NCI-H82 treated with DMSO at 0.1 percent for 48 hours (cell line): Measurements from ENCODE around the gene RWDD3.

Source experiments
- DNase-seq: peaks from one replicate; lab custom pipeline; 2025; ENCODE audit not compliant: unreplicated experiment; lab: John Stamatoyannopoulos, UW

The RWDD3 gene

DNA sequence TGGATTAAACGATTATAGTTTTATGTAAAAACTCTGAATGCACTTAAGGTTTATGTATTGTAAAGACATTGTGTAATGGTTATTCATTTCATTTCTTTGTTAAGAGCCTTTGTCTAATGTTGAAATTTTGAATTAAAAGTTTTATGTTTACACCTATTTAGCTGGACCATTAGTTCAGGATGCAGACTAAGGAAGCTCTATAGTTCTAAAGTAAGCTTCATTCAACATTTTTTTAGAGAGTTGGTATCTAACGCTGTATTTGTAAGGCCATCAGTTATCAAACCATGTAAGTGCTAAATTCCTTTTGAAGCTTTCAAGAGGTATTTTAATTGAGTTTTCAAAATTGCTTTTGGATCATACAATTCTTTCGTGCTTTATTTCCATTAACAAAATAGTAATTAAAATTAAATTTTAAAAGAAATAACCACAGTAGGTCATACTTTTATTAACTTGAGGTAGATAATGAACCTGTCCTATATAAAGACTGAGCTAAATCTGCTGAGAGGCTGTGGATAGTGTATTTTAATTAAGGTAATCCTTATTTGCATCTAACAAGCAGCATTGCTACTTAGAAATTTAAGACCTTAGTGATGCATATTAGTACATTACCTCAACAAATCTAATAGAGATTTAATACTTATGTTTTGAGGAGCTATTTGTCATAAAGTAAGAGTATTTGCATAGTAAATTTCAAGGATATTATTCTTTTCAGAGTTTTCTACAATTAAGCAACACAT, 47.9 kb downstream of the RWDD3 start:
- DNase-seq, result no peak

GRCh38 chr1:95282518-95282895, 48.5 kb downstream of the RWDD3 start:
- DNase-seq, result no peak

DNA sequence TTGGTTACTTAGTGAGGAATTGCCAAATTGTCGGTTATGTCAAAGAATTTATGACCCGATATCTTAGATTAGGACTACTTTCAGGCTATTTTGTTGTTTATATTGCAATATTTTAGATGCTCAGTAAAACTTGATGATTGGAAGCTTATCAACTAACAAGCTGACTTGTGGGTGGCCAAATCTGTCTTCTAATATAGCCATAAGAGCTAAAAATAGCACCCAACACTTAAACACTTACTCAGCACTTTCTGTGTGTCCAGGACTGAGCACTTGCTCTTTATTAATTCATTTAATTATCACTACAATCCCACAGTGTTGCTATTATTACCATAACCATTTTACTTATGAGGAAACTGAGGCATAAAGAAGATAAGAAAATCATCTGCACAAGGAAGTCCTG, 50.4 kb downstream of the RWDD3 start:
- DNase-seq, result no peak

- no peak for DNase-seq
These were observed 52.5 kb downstream of the RWDD3 start for GRCh38 chr1:95286479-95286878.

DNA sequence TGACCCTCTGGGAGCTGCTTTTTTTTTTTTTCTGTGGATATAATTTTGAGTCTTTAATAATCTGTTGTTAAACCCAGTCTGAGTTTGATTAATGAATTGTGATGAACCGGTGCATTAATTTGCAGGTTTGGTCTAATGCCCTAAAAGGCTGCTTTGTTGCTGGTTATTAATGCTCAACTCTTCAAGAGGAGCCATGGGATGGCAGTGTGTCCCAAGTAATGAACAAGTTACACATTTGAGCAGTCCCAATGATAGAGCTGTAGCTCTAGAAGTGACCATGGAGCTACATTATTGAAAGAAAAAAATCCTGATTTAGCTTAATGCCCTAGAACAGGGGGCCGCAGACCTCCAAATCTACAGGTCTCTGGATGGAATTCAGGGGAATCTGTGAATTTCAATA, 53.1 kb downstream of the RWDD3 start:
- no peak for DNase-seq

- no peak for DNase-seq
These were observed 53.8 kb downstream of the RWDD3 start for GRCh38 chr1:95287825-95288224.
